Erythroblast (primary cell): ENCODE data around the gene DSCAML1.

Source experiments
- GATA1 ChIP-seq: IDR thresholded peaks from 2 replicates; pipeline ENCODE4 v1.6.1; 2011; ENCODE audit warnings: low read depth, mild to moderate bottlenecking, control low read depth, low read length, moderate library complexity
- POLR2A ChIP-seq: IDR thresholded peaks from 2 replicates; pipeline ENCODE4 v1.6.1; 2011; ENCODE audit warnings: mild to moderate bottlenecking, low read length

GRCh38 chr11:117548876-117549275, 248.1 kb downstream of the DSCAML1 start:
- no peak for TF ChIP-seq POLR2A
- no peak for TF ChIP-seq GATA1
